Prostate gland (tissue), 2 donors: ENCODE results near the gene SMARCAD1. TPM values are rescaled to one million over a fixed set of nuclear protein-coding genes. Genes with fewer than 3 reads are reported as not detected.

Source experiments
- DNase-seq: peaks from one replicate; pipeline ENCODE4 v3.0.0-alpha.2; 2019; ENCODE audit warnings: low spot score
- H3K27ac ChIP-seq, 2 donors: fragments of 200-600 bp; sonication (generic); 2 replicates each; pipeline ENCODE4 v1.5.1; 2017 to 2019
- H3K27me3 ChIP-seq: fragments of 200-600 bp; sonication (generic); replicated peaks from 2 replicates; pipeline ENCODE4 v1.5.1; 2019; ENCODE audit not compliant: insufficient read depth
- H3K36me3 ChIP-seq, 2 donors: fragments of 200-600 bp; sonication (generic); 1 replicate in 1 of 2; 2 replicates in 1 of 2; pipeline versions ENCODE4 v1.5.1 to v1.8.1; 2017 to 2019
- H3K4me1 ChIP-seq: fragments of 200-600 bp; sonication (generic); replicated peaks from 2 replicates; pipeline ENCODE4 v1.5.1; 2019
- H3K4me3 ChIP-seq, 2 donors: fragments of 200-600 bp; sonication (generic); 2 replicates each; pipeline ENCODE4 v1.5.1; 2017 to 2019
- H3K9me3 ChIP-seq: fragments of 200-600 bp; sonication (generic); 2 replicates; pipeline ENCODE4 v1.5.1; 2017
- POLR2A ChIP-seq: fragments of 450-650 bp; IDR thresholded peaks from one replicate; pipeline ENCODE4 v1.6.1; 2016; ENCODE audit warnings: antibody characterized with exemption, mild to moderate bottlenecking
- POLR2AphosphoS5 ChIP-seq: sonication (generic); formaldehyde crosslinking; IDR thresholded peaks from one replicate; pipeline ENCODE4 v1.6.1; 2017; ENCODE audit warnings: antibody characterized with exemption
- WGBS: methylation state at CpG from one replicate; pipeline ENCODE4 v1.1.5; 2018; 5-methylcytosine and 5-hydroxymethylcytosine counted together
- intact Hi-C: fragments of 100-400 bp; cut with DNase I; formaldehyde crosslinking; loops from one replicate; pipeline ENCODE4 v1.14.2; 2022
- total RNA-seq, 2 donors: library from RNA; depleted of rRNA; stranded (reverse); fragments of >200 nt; gene quantifications; one replicate each; pipeline ENCODE4 v1.1.0, GENCODE V29; 2016
- TF ChIP-seq, protein P1 (sequence below), 4 experiments: fragments of 200-600 bp in 2 of 4; fragments of 450-650 bp in 2 of 4; sonication (generic) in 2 of 4; IDR thresholded peaks; 1 replicate in 3 of 4; 2 replicates in 1 of 4; pipeline ENCODE4 v1.5.1; 2016 to 2019; ENCODE audit warnings: antibody characterized with exemption in 4 of 4, mild to moderate bottlenecking in 2 of 4, moderate library complexity in 2 of 4

Gene SMARCAD1
- total RNA-seq, 2 donors from 2014 or later, result 22.4 to 22.9 TPM

- intact Hi-C loops, result no loop called here
- WGBS, result 46% methylated on average over 2 of the region's 2 CpGs
These were observed 30.5 kb downstream of the SMARCAD1 start for GRCh38 chr4:94238160-94238559.

GRCh38 chr4:94240384-94240783 is 32.7 kb downstream of the SMARCAD1 start:
- TF ChIP-seq, protein P1, sequence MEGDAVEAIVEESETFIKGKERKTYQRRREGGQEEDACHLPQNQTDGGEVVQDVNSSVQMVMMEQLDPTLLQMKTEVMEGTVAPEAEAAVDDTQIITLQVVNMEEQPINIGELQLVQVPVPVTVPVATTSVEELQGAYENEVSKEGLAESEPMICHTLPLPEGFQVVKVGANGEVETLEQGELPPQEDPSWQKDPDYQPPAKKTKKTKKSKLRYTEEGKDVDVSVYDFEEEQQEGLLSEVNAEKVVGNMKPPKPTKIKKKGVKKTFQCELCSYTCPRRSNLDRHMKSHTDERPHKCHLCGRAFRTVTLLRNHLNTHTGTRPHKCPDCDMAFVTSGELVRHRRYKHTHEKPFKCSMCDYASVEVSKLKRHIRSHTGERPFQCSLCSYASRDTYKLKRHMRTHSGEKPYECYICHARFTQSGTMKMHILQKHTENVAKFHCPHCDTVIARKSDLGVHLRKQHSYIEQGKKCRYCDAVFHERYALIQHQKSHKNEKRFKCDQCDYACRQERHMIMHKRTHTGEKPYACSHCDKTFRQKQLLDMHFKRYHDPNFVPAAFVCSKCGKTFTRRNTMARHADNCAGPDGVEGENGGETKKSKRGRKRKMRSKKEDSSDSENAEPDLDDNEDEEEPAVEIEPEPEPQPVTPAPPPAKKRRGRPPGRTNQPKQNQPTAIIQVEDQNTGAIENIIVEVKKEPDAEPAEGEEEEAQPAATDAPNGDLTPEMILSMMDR (IDR thresholded peaks at IDR 0.05), result no peak
- TF ChIP-seq POLR2A (no peak), POLR2AphosphoS5 (no peak)
- H3K27me3 ChIP-seq, result no peaks in the 10 kb centered on the region
- DNase-seq, result no peak
- no peak overlapping the region for H3K27ac ChIP-seq
- H3K36me3 ChIP-seq, result no peaks in the 10 kb centered on the region
- intact Hi-C loops, result no loop called here
- H3K4me3 ChIP-seq, result no peak overlapping the region
- no peaks in the 10 kb centered on the region for H3K9me3 ChIP-seq
- no peaks in the 10 kb centered on the region for H3K4me1 ChIP-seq

More at GRCh38 chr4:94238160-94238559, 30.5 kb downstream of the SMARCAD1 start:
- no peak for TF ChIP-seq POLR2AphosphoS5
- TF ChIP-seq, protein P1 (IDR thresholded peaks at IDR 0.05), result no peak
- TF ChIP-seq POLR2A, result no peak
- H3K9me3 ChIP-seq, result no peaks in the 10 kb centered on the region
- H3K4me1 ChIP-seq, result no peaks in the 10 kb centered on the region
- no peak overlapping the region for H3K4me3 ChIP-seq
- no peaks in the 10 kb centered on the region for H3K36me3 ChIP-seq
- DNase-seq, result no peak
- no peak overlapping the region for H3K27ac ChIP-seq
- H3K27me3 ChIP-seq, result no peaks in the 10 kb centered on the region

DNA sequence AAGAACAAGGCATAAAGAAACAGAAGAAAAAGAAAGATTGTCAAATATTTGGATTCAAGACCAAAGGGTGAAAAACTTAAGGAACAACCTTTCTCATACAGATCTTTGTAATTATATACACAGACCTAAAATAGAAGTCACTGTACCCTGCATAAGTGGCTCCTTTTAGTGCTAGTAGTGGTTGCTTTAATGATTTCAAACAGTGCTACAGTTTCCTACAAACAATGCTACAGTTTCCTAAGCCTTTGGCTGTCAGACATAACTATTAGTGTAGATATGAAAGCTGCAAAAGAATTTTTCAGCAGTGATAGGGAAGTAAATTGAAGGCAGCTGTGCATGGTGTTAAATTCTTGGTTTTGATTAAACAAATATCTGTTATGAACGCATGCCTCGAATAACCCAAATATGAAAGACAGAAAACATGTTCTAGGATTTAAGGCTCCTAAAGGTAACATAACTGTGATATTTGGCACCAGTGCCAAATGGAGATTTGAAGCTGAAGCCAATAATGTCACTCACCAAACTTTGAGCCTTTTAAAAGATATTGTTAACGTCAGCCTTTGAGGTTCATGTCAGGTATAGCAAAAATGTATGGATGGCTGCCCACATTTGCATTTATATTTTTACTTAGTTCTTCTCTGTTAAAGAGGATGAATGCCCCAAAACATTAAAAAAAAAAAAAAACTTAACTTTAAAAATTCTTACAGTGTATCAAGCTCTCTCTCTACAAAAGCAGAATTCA is 36.6 kb downstream of the SMARCAD1 start:
- 55% methylated on average over 3 of the region's 3 CpGs for WGBS
- intact Hi-C loops, result no loop called here
- H3K36me3 ChIP-seq, result no peaks in the 10 kb centered on the region

DNA sequence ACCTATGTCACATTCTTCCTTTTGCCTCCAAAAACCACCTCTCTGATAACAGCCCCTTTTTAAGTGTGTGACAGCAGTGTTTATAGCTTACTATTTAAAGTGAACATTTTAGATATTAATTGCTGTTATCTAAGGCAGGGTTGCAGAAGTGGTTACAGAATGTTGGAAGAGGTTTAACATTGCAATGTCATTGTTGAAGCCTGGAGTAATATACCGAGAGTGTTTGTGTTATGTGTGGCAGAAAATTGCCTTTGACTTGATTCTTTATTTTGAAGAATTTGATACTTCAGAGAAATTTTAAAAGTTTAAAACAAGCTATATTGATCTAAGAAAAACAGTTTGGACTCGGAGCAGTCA is 37.1 kb downstream of the SMARCAD1 start:
- Histone ChIP-seq H3K27me3 (no peaks in the 10 kb centered on the region), H3K4me3 (no peak overlapping the region), H3K9me3 (no peaks in the 10 kb centered on the region), H3K36me3 (no peaks in the 10 kb centered on the region), H3K4me1 (no peaks in the 10 kb centered on the region), H3K27ac (no peak overlapping the region)
- intact Hi-C loops, result no loop called here
- 73% methylated on average over 2 of the region's 2 CpGs for WGBS
- no peak for TF ChIP-seq POLR2A
- TF ChIP-seq POLR2AphosphoS5, result no peak
- TF ChIP-seq, protein P1 (IDR thresholded peaks at IDR 0.05), result no peak
- no peak for DNase-seq

More for the DNA sequence above, 36.6 kb downstream of the SMARCAD1 start:
- no peak for DNase-seq
- Histone ChIP-seq H3K4me1 (no peaks in the 10 kb centered on the region), H3K4me3 (no peak overlapping the region), H3K27me3 (no peaks in the 10 kb centered on the region), H3K27ac (no peak overlapping the region), H3K9me3 (no peaks in the 10 kb centered on the region)
- TF ChIP-seq, protein P1 (IDR thresholded peaks at IDR 0.05), result no peak
- TF ChIP-seq POLR2AphosphoS5 (no peak), POLR2A (no peak)

- Histone ChIP-seq H3K4me3 (no peak overlapping the region), H3K27me3 (no peaks in the 10 kb centered on the region), H3K4me1 (no peaks in the 10 kb centered on the region), H3K27ac (no peak overlapping the region), H3K9me3 (no peaks in the 10 kb centered on the region), H3K36me3 (peaks cover 0 to 4% of the 10 kb centered on the region in 2 donors)
- DNase-seq, result no peak
- intact Hi-C loops, result no loop called here
- TF ChIP-seq, protein P1 (IDR thresholded peaks at IDR 0.05), result no peak
- TF ChIP-seq POLR2AphosphoS5, result no peak
- no peak for TF ChIP-seq POLR2A
These were observed 43.4 kb downstream of the SMARCAD1 start for GRCh38 chr4:94251094-94251493.
